Stimulated activated CD4-positive, alpha-beta T cell treated with anti-CD3 and anti-CD28 coated beads, TNF-alpha, amount 100 ng/mL, for 1 hour (primary cell): ENCODE data around the gene DUSP15.
A peak's percentile ranks its signal among the peaks of the same experiment; 100 is the strongest.
"Not testable (repeated sequence)": the region's sequence is repeated elsewhere in the genome, so short reads cannot be mapped to it uniquely, and the experiment has no call there.

Experiments used
- DNase-seq, 3 donors: peaks; one replicate each; pipeline ENCODE4 v3.0.0-alpha.2; 2020; ENCODE audit warnings: low read depth in 3 of 3, low spot score in 1 of 3

The DUSP15 gene

DNA sequence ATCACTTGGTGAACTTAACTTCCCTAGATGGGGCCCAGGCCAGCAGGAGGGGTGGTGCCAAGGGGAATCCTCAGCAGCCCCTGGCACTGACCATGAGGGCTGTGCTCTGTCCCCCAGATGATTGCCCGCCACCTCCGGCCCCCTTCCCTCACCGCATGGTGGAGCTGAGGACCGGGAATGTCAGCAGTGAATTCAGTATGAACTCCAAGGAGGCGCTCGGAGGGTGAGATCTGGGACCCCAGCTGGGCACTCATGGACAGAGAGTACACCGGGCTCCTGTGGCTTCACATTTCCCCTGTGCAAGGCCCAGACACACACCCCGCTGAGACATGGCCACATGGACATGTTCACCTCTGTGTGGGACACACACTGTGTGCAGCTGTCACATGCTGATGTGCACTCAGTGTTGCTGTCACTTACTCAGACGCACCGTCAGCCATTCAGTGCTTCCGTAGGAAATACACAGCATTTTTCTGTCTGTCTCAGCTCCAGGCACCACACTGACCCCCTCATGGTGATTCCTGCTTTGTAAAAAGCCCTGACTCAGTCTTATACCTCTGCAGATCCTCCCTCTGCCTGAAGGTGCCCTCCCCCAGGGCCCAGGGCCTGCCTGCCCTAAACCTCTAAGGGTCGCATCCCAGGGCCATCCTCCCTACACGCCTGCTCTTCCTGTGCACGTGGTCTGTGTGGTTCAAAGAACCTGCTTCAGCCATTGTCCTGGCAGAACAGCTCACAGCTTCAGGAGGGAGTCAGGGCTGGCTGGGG, 46.8 kb downstream of the DUSP15 start:
- no peak for DNase-seq

GRCh38 chr20:31822421-31823330, 47.7 kb downstream of the DUSP15 start:
- DNase-seq, result peak; percentile 12 to 76 (median 55)

DNA sequence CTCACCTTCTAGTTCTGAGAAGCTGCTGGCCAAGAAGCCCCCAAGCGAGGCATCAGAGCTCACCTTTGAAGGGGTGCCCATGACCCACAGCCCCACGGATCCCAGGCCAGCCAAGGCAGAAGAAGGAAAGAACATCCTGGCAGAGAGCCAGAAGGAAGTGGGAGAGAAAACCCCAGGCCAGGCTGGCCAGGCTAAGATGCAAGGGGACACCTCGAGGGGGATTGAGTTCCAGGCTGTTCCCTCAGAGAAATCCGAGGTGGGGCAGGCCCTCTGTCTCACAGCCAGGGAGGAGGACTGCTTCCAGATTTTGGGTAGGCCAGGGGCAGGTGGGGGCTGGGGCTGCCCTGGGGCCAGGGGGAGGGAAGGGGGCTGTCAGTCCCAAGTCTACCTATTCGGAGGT, 48.9 kb downstream of the DUSP15 start:
- no peak for DNase-seq

DNA sequence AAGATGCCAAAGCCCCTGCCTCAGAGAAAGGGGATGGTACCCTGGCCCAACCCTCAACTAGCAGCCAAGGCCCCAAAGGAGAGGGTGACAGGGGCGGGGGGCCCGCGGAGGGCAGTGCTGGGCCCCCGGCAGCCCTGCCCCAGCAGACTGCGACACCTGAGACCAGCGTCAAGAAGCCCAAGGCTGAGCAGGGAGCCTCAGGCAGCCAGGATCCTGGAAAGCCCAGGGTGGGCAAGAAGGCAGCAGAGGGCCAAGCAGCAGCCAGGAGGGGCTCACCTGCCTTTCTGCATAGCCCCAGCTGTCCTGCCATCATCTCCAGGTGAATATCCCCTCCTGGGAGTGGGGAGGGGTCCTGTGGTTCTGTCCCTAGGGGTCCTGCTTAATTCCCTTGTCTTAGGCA, 50.1 kb downstream of the DUSP15 start:
- no peak for DNase-seq

GRCh38 chr20:31819083-31819784, 51.1 kb downstream of the DUSP15 start, which contains the start of gene MYLK2:
MYLK2 (plus strand) TSS chr20:31819356; CDS start chr20:31819581, 225 bp downstream.
- DNase-seq, result no peak

- DNase-seq, result no peak
Observed at GRCh38 chr20:31818376-31818908, 51.9 kb downstream of the DUSP15 start.

GRCh38 chr20:31817461-31817860, 52.9 kb downstream of the DUSP15 start:
- DNase-seq, result no peak

DNA sequence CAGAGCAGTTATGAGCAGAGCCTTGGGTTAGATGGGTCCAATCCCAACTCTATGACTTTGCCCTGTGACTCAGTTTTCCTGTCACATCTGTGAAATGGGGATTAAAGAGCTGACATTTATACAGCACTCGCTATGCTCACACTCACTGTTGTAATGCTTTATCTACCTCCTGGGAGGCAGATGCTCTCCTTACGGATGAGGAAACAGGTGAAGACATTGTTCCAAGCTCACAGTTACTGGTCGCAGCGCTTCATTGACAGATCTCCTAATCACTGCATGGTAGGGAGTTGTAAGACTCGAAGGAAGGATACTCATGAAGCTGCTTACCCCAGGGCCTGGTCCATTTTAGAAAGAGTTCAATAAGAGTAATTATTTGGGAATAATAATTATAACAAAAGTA, 54.1 kb downstream of the DUSP15 start:
- no peak for DNase-seq

- no peak for DNase-seq
Observed at GRCh38 chr20:31815408-31816188, 54.7 kb downstream of the DUSP15 start.

GRCh38 chr20:31814142-31814541, 56.2 kb downstream of the DUSP15 start:
- DNase-seq, result not testable (repeated sequence)

GRCh38 chr20:31813611-31814010, 56.7 kb downstream of the DUSP15 start:
- no peak for DNase-seq

DNA sequence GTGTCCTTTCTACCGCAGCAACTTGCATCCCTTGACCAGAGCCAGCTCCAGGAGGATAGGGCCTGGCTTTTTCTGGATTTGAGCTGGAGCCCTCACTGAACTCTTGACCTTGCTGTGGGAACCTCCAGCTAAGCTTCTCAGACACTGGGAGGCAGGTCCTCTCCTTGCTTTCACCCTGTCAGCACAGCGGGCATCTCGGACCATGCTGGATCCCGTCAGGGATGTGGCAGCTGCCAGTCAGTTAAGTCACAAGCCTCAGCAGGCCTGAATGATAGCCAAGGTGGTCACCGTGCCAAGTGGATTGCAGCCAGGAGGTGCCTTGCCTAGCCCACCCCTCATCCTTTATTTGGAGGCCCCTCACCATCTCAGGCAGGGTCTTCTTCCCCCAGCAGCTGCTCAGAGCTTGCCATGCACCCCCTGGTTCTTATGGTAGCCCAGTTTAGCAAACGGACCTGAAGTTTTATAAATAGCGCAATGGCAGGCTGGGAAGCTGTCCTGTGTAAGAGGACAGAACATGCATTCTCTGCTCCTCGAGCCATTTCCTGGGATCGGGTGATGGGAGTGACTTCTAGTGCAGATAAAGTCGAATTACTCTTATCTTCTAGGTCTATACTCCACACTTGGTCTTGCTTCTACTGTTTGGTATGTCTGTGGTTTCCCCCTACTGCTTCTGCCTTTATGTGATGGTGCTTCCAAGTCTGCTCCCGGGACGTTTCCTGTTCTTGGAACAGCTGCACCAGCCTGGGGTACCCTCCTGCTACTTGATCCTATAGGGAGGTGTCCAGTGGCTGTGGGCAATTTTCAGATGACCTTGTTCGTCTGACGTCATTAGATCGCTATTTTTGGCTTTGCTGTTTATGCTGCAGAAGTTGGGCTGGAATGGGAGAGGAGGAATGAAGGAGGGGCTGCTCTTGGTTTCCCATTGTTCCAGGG, 58.3 kb downstream of the DUSP15 start:
- no peak for DNase-seq

DNA sequence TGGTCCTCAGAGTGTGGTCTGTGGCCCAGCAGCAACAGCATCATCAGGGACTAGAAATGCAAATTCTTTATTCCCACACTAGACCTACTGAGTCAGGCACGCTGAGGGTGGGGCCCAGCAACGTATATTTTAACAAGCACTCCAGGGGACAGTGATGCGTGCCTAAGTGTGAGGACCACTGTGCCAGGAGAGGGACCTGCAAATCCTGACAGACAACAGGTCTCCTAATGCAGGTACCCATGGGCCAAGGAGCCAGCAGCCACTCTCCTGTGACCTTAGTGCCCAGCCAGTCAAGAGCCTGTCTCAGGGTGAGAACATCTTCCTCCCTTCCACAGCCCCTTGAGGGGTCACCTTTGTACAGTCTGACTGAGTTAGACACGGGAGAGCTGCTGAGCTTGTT, 59.1 kb downstream of the DUSP15 start:
- no peak for DNase-seq
